Endothelial cell of umbilical vein (primary cell): Measurements from ENCODE around the gene TNFRSF12A. TPM values are rescaled to one million over a fixed set of nuclear protein-coding genes. Genes with fewer than 3 reads are reported as not detected.
"Not testable (repeated sequence)": the region's sequence is repeated elsewhere in the genome, so short reads cannot be mapped to it uniquely, and the experiment has no call there.

Experiments used
- BruUV-seq: library from RNA; stranded (reverse); fragments of 400-500 nt; replicated peaks from 2 replicates; lab custom pipeline; 2021; lab: Mats Ljungman, UMichigan
- CTCF ChIA-PET: fragments of 300-600, 350-600 bp; sonication (Branson Sonifier 250); formaldehyde crosslinking; loops from one replicate; lab custom pipeline; 2021; ENCODE audit warnings: antibody characterized with exemption, inconsistent platforms; lab: Charles Lee
- POLR2A ChIA-PET: fragments of 300-600, 350-600 bp; sonication (Branson Sonifier 250); formaldehyde crosslinking; loops from one replicate; lab custom pipeline; 2021; ENCODE audit warnings: antibody characterized with exemption, inconsistent platforms; lab: Charles Lee
- DNase-seq: peaks from one replicate; pipeline ENCODE4 v3.0.0-alpha.2; 2011; ENCODE audit warnings: low read depth, low spot score
- FAIRE-seq: peaks from 2 replicates; lab custom pipeline; 2011; peaks lifted over from hg19 to GRCh38; lab: Jason Lieb, UNC
- H2AFZ ChIP-seq: 2 replicates; pipeline ENCODE4 v1.6.0; 2012; ENCODE audit warnings: low read depth, low read length, control low read depth, inconsistent platforms
- H3K27ac ChIP-seq: 2 replicates; pipeline ENCODE4 v1.5.1; 2011; ENCODE audit warnings: low read depth, mild to moderate bottlenecking, control low read depth, low read length, moderate library complexity; ENCODE audit not compliant: insufficient read depth
- H3K27me3 ChIP-seq, 2 experiments: 2 replicates each; pipeline versions ENCODE4 v1.6.0 to v1.6.1; 2011; ENCODE audit warnings: low read length in 2 of 2, mixed read lengths in 1 of 2; ENCODE audit not compliant: control insufficient read depth in 2 of 2, insufficient read depth in 2 of 2
- H3K36me3 ChIP-seq, 2 experiments: 2 replicates in 1 of 2; 3 replicates in 1 of 2; pipeline ENCODE4 v1.5.1; 2011; ENCODE audit warnings: low read length in 2 of 2, mild to moderate bottlenecking in 1 of 2, moderate library complexity in 1 of 2; ENCODE audit not compliant: control insufficient read depth in 2 of 2, insufficient read depth in 2 of 2; ENCODE audit errors: extremely low read depth in 1 of 2
- H3K4me1 ChIP-seq: 3 replicates; pipeline ENCODE4 v1.5.1; 2011; ENCODE audit warnings: mild to moderate bottlenecking, low read length; ENCODE audit not compliant: control insufficient read depth, insufficient read depth; ENCODE audit errors: extremely low read depth
- H3K4me2 ChIP-seq: 2 replicates; pipeline ENCODE4 v1.6.1; 2011; ENCODE audit warnings: low read length, control low read depth, mixed read lengths; ENCODE audit not compliant: insufficient read depth
- H3K4me3 ChIP-seq, 3 experiments: fragments of 200-600 bp in 1 of 3; sonication (generic), shearing (Covaris generic) in 1 of 3; replicated peaks in 1 of 3; 2 replicates each; pipeline ENCODE4 v1.5.1; 2011 to 2016; ENCODE audit warnings: control low read depth in 3 of 3, low read length in 3 of 3, mild to moderate bottlenecking in 2 of 3, inconsistent platforms in 1 of 3, low read depth in 1 of 3, moderate library complexity in 1 of 3; ENCODE audit not compliant: insufficient read depth in 1 of 3
- H3K79me2 ChIP-seq: 2 replicates; pipeline ENCODE4 v1.6.0; 2012; ENCODE audit warnings: low read length, inconsistent platforms; ENCODE audit not compliant: control insufficient read depth, insufficient read depth
- H3K9ac ChIP-seq: replicated peaks from 2 replicates; pipeline ENCODE3; 2011; ENCODE audit warnings: low read length, control low read depth; ENCODE audit not compliant: insufficient read depth; ENCODE audit errors: extremely low read depth
- H3K9me1 ChIP-seq: replicated peaks from 3 replicates; pipeline ENCODE4 v1.6.0; 2011; ENCODE audit warnings: mild to moderate bottlenecking, low read length; ENCODE audit not compliant: control insufficient read depth, insufficient read depth; ENCODE audit errors: extremely low read depth
- H3K9me3 ChIP-seq: replicated peaks from 2 replicates; pipeline ENCODE4 v1.5.1; 2012; ENCODE audit warnings: low read length, inconsistent platforms; ENCODE audit not compliant: control insufficient read depth, insufficient read depth
- H4K20me1 ChIP-seq: replicated peaks from 2 replicates; pipeline ENCODE3; 2011; ENCODE audit warnings: mild to moderate bottlenecking, low read length; ENCODE audit not compliant: control insufficient read depth, insufficient read depth; ENCODE audit errors: extremely low read depth
- CTCF ChIP-seq, 2 donors: IDR thresholded peaks; 1 replicate in 1 of 2; 2 replicates in 1 of 2; pipeline ENCODE4 v1.5.1; 2011; ENCODE audit warnings: low read length in 2 of 2, mild to moderate bottlenecking in 2 of 2, moderate library complexity in 2 of 2, control low read depth in 1 of 2, inconsistent platforms in 1 of 2, low read depth in 1 of 2; ENCODE audit not compliant: insufficient read depth in 1 of 2; ENCODE audit errors: extremely low read depth in 1 of 2
- EZH2 ChIP-seq: IDR thresholded peaks from 2 replicates; pipeline ENCODE4 v1.6.1; 2012; ENCODE audit warnings: borderline replicate concordance, low read depth, mild to moderate bottlenecking, moderate library complexity, low read length, inconsistent platforms; ENCODE audit not compliant: severe bottlenecking
- FOS ChIP-seq: IDR thresholded peaks from 2 replicates; pipeline ENCODE4 v1.6.1; 2011; ENCODE audit warnings: mild to moderate bottlenecking, low read length, moderate library complexity, borderline replicate concordance; ENCODE audit not compliant: insufficient read depth
- GATA2 ChIP-seq: IDR thresholded peaks from 2 replicates; pipeline ENCODE4 v1.7.0; 2011; ENCODE audit warnings: low read depth, mild to moderate bottlenecking, moderate library complexity, mixed read lengths, low read length; ENCODE audit not compliant: insufficient read length, insufficient read depth
- JUN ChIP-seq: IDR thresholded peaks from 2 replicates; pipeline ENCODE4 v1.6.1; 2011; ENCODE audit warnings: borderline replicate concordance, low read depth; ENCODE audit not compliant: insufficient read length, insufficient read depth
- MAX ChIP-seq: IDR thresholded peaks from 2 replicates; pipeline ENCODE4 v1.6.1; 2011; ENCODE audit not compliant: insufficient read depth, insufficient read length
- MYC ChIP-seq: IDR thresholded peaks from one replicate; pipeline ENCODE4 v1.6.1; 2011; ENCODE audit warnings: mild to moderate bottlenecking, low read depth, low read length
- POLR2A ChIP-seq: IDR thresholded peaks from 2 replicates; pipeline ENCODE4 v1.6.1; 2012; ENCODE audit warnings: low read depth, mild to moderate bottlenecking, control low read depth, low read length
- POLR2AphosphoS5 ChIP-seq: IDR thresholded peaks from 2 replicates; pipeline ENCODE4 v1.6.1; 2012; ENCODE audit warnings: low read depth, mild to moderate bottlenecking, control low read depth, low read length, moderate library complexity; ENCODE audit not compliant: insufficient read depth
- dilution Hi-C: fragments of 300-500 bp; cut with MboI; formaldehyde crosslinking; loops from one replicate; pipeline ENCODE4 v1.15.0; 2019; ENCODE audit warnings: low sequenced_read_pairs; ENCODE audit not compliant: extremely low pct_ligation_motif_present
- intact Hi-C: fragments of 100-400 bp; cut with micrococcal nuclease; formaldehyde crosslinking; loops from one replicate; pipeline ENCODE4 v1.10.0; 2022
- polyA plus RNA-seq, 4 experiments: library from polyadenylated mRNA; depleted of rRNA in 3 of 4; stranded (reverse) in 3 of 4; unstranded in 1 of 4; fragments of >200 nt; gene quantifications; 2 replicates each; pipeline versions ENCODE4 v1.2.1 to v1.2.3, GENCODE V29; 2011 to 2012; ENCODE audit warnings: missing spikeins in 1 of 4
- total RNA-seq: library from RNA; stranded (reverse); gene quantifications from 2 replicates; pipeline ENCODE4 v1.2.3, GENCODE V29; 2021

TNFRSF12A gene
- total and polyA plus RNA-seq, 2 donors (not counting 3 experiments of a cell fraction or from before 2014, with no cell fraction given) = 162 to 187 TPM

- Histone ChIP-seq H3K36me3 (no peaks in the 10 kb centered on the region), H2AFZ (no peak overlapping the region), H3K79me2 (no peaks in the 10 kb centered on the region), H3K4me1 (no peaks in the 10 kb centered on the region), H4K20me1 (no peaks in the 10 kb centered on the region), H3K27ac (no peak overlapping the region), H3K27me3 (peaks cover 16 to 22% of the 10 kb centered on the region in 2 experiments), H3K9me1 (no peaks in the 10 kb centered on the region), H3K4me3 (no peak overlapping the region), H3K9me3 (no peaks in the 10 kb centered on the region), H3K4me2 (no peak overlapping the region), H3K9ac (no peak overlapping the region)
- ChIA-PET CTCF (interaction anchor here (1.2 to 14.7 kb wide), 2 partner anchors 20 to 78 kb away, joined by 3 to 200 read pairs; no protein-coding TSS in a partner anchor), POLR2A (no interaction called here)
- intact Hi-C loops = no loop called here
- no TSS peak for BruUV-seq
- TF ChIP-seq CTCF (IDR thresholded peaks at IDR 0.05; ENCODE audit: extremely low read depth in 1 of 2, insufficient read depth in 1 of 2, low read depth in 1 of 2, low read length in 2 of 2) (no peak), POLR2A (no peak), MAX (no peak), POLR2AphosphoS5 (no peak), MYC (no peak), EZH2 (no peak), JUN (no peak), FOS (no peak), GATA2 (no peak)
- dilution Hi-C loops = no loop called here
- DNase-seq (no peak), FAIRE-seq (no peak)
Observed at GRCh38 chr16:3051494-3051893, 31.3 kb downstream of the TNFRSF12A start.

DNA sequence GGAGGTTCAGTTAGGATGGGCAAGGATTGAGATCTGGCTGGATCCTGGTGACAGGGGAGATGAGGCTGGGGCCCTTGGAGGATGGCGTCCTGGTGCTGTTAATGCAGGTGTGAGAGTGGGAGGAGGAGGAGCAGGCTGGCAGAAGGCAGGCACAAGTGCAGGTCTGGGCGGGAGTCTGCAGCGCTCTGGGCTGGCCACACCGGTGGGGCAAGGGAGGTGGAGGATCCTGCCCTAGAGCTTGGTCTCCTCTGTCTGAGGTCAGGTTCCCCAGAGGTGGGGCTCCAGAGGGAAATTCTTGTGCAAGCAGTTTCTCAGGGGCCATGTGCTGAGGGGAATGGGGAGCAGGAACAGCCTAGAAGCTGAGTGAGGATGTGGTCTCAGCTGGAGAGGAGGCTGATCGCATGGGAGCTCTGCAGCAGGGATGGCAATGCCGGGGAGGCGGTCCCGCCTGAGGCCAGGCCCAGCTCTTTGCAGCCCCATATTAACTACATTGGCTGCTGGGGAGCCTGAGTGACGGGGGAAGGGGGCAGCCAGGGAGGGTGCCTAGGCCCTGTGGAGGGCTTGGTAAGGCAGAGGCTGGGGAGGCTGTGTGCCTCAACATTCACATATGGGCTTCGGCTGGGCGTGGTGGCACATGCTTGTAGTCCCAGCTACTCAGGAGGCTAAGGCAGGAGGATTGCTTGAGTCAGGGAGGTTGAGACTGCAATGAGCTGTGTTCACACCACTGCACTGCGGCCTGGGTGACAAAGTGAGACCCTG lies 32.6 kb downstream of the TNFRSF12A start:
- H3K9me1 ChIP-seq, intact Hi-C loops, DNase-seq, H3K9me3 ChIP-seq, FAIRE-seq, H2AFZ ChIP-seq, H3K4me1 ChIP-seq, H3K9ac ChIP-seq, CTCF ChIA-PET, H4K20me1 ChIP-seq, H3K4me3 ChIP-seq, H3K27me3 ChIP-seq, H3K27ac ChIP-seq, POLR2A ChIA-PET, H3K36me3 ChIP-seq, dilution Hi-C loops, H3K4me2 ChIP-seq, H3K79me2 ChIP-seq, BruUV-seq: not testable (repeated sequence)
